Measurements from ENCODE around the gene CDHR4. TPM values are rescaled to one million over a fixed set of nuclear protein-coding genes. Genes with fewer than 3 reads are reported as not detected.
"Not testable (repeated sequence)": the region's sequence is repeated elsewhere in the genome, so short reads cannot be mapped to it uniquely, and the experiment has no call there.

CDHR4 gene
- total and polyA plus RNA-seq, 3 experiments from 2014 or later = not detected

DNA sequence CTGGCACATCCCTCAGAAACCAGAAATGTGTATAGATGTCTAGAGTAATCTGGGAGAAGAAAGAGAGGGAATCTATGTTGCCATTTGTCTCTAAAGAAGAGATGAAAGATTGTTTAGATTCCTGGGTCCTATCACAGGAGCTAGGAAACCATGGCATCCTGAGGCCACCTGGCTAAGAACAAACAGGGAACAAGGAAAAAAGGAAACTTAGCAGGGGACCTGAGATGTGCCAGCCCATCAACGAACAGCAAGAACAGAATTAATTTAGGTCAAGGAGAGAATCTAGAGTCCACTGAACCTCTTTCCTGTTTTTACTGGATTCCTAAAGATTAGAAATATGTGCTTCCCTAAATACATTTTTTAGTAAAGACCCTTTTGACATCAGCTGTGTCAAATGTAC lies 43.6 kb downstream of the CDHR4 start:
- peak overlapping the region in 1 of 8 donors; percentile 52 for H3K27ac Mint-ChIP-seq
- H3K36me3 Mint-ChIP-seq = peaks cover 0 to 31% (median 2%) of the 10 kb centered on the region in 3 donors
- peaks cover 34 to 67% (median 52%) of the 10 kb centered on the region in 3 donors for H3K4me1 Mint-ChIP-seq
- no peaks in the 10 kb centered on the region for H3K36me3 ChIP-seq (ENCODE audit: insufficient read depth, low read length)
- no peaks in the 10 kb centered on the region for H3K27me3 ChIP-seq (ENCODE audit: insufficient read depth, low read length, poor library complexity, severe bottlenecking)
- POLR2A ChIA-PET = no interaction called here
- H3K27ac ChIP-seq (ENCODE audit: low read depth, low read length) = no peak overlapping the region
- no peaks in the 10 kb centered on the region for H3K9me3 ChIP-seq (ENCODE audit: low read length)
- CTCF ChIA-PET = interaction anchor here (1.4 kb wide), 1 partner anchor 83 kb away, joined by 5 read pairs; no protein-coding TSS in a partner anchor
- H3K9me3 Mint-ChIP-seq = no peaks in the 10 kb centered on the region
- H3K27me3 Mint-ChIP-seq = no peaks in the 10 kb centered on the region
- no peak overlapping the region for H3K4me3 ChIP-seq (ENCODE audit: low read length)
- H3K4me1 ChIP-seq (ENCODE audit: insufficient read depth, low read length) = no peaks in the 10 kb centered on the region
- DNase-seq = no peak
- no peak overlapping the region for H3K4me3 Mint-ChIP-seq

- Histone ChIP-seq H3K4me1 (ENCODE audit: insufficient read depth, low read length) (no peaks in the 10 kb centered on the region), H3K4me3 (ENCODE audit: low read length) (no peak overlapping the region), H3K36me3 (ENCODE audit: insufficient read depth, low read length) (no peaks in the 10 kb centered on the region), H3K9me3 (ENCODE audit: low read length) (no peaks in the 10 kb centered on the region), H3K27ac (ENCODE audit: low read depth, low read length) (no peak overlapping the region), H3K27me3 (ENCODE audit: insufficient read depth, low read length, poor library complexity, severe bottlenecking) (no peaks in the 10 kb centered on the region)
- Mint-ChIP-seq H3K27me3 (no peaks in the 10 kb centered on the region), H3K36me3 (peaks cover 0 to 32% (median 3%) of the 10 kb centered on the region in 3 donors), H3K4me3 (no peak overlapping the region), H3K27ac (peak overlapping the region in 4 of 8 donors; percentile 57 to 75 (median 66)), H3K4me1 (peaks cover 34 to 69% (median 54%) of the 10 kb centered on the region in 3 donors), H3K9me3 (no peaks in the 10 kb centered on the region)
- CTCF ChIA-PET = interaction anchor here (1.0 kb wide), 1 partner anchor 48 kb away, joined by 3 read pairs; the partner anchor contains the start of gene INKA1
- POLR2A ChIA-PET = no interaction called here
- DNase-seq = no peak
Observed at GRCh38 chr3:49754536-49754935, 45.1 kb downstream of the CDHR4 start.

- Mint-ChIP-seq H3K27ac (no peak overlapping the region), H3K9me3 (no peaks in the 10 kb centered on the region), H3K4me1 (peaks cover 26 to 54% (median 51%) of the 10 kb centered on the region in 3 donors), H3K27me3 (no peaks in the 10 kb centered on the region), H3K36me3 (peaks cover 0 to 46% (median 8%) of the 10 kb centered on the region in 3 donors), H3K4me3 (no peak overlapping the region)
- Histone ChIP-seq H3K36me3 (ENCODE audit: insufficient read depth, low read length) (no peaks in the 10 kb centered on the region), H3K4me1 (ENCODE audit: insufficient read depth, low read length) (no peaks in the 10 kb centered on the region), H3K4me3 (ENCODE audit: low read length) (no peak overlapping the region), H3K9me3 (ENCODE audit: low read length) (no peaks in the 10 kb centered on the region), H3K27ac (ENCODE audit: low read depth, low read length) (no peak overlapping the region), H3K27me3 (ENCODE audit: insufficient read depth, low read length, poor library complexity, severe bottlenecking) (no peaks in the 10 kb centered on the region)
- CTCF ChIA-PET = no interaction called here
- no peak for DNase-seq
- POLR2A ChIA-PET = interaction anchor here (0.6 kb wide), 1 partner anchor 272 kb away, joined by 5 read pairs; no protein-coding TSS in a partner anchor
Observed at GRCh38 chr3:49751501-49751900, 48.2 kb downstream of the CDHR4 start.

DNA sequence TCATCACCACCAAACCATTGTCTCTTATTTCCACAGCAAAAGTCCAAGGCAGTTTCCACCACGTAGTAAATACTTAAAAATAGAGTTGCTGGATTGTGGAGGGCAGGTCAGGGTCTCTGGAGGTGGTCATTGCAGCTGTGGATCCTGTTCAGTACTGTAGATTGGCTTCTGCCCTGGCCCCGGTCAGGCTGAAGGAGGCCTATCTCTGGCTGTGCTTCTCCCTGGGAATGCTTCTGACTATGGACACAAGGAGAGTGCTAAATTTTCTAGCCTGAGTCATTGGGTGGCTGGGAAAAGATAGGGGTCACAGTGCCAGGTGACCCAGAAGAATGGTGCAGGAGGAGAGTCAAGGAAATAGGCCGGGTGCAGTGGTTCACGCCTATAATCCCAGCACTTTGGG lies 49.6 kb downstream of the CDHR4 start:
- H3K27me3 Mint-ChIP-seq = no peaks in the 10 kb centered on the region
- peaks cover 0 to 51% (median 9%) of the 10 kb centered on the region in 3 donors for H3K36me3 Mint-ChIP-seq
- Histone ChIP-seq H3K27me3 (ENCODE audit: insufficient read depth, low read length, poor library complexity, severe bottlenecking) (no peaks in the 10 kb centered on the region), H3K27ac (ENCODE audit: low read depth, low read length) (no peak overlapping the region), H3K36me3 (ENCODE audit: insufficient read depth, low read length) (no peaks in the 10 kb centered on the region), H3K4me3 (ENCODE audit: low read length) (no peak overlapping the region), H3K4me1 (ENCODE audit: insufficient read depth, low read length) (no peaks in the 10 kb centered on the region), H3K9me3 (ENCODE audit: low read length) (no peaks in the 10 kb centered on the region)
- H3K27ac Mint-ChIP-seq = peak overlapping the region in 2 of 8 donors; percentile 51 to 90
- H3K4me3 Mint-ChIP-seq = no peak overlapping the region
- DNase-seq = no peak
- no peaks in the 10 kb centered on the region for H3K9me3 Mint-ChIP-seq
- ChIA-PET POLR2A (no interaction called here), CTCF (no interaction called here)
- H3K4me1 Mint-ChIP-seq = peaks cover 16 to 46% (median 43%) of the 10 kb centered on the region in 3 donors

DNA sequence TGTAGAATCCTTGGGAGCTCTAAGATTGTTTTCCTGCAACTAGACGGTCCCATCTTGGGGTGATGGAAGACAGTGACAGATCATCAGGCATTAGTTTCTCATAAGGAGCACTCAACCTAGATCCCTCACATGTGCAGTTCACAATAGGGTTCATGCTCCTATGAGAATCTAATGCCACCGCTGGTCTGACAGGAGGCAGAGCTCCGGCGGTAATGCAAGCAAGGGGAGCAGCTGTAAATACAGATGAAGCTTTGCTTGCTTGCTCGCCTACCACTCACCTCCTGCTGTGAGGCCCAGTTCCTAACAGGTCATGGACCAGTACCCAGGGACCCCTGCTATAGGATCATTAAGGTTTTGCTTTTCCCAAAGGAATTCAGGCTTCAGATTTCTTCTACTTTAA lies 50.8 kb downstream of the CDHR4 start:
- DNase-seq; H3K9me3 Mint-ChIP-seq; H3K27ac Mint-ChIP-seq; H3K27ac ChIP-seq (ENCODE audit: low read depth, low read length); CTCF ChIA-PET; H3K4me3 Mint-ChIP-seq; H3K27me3 ChIP-seq (ENCODE audit: insufficient read depth, low read length, poor library complexity, severe bottlenecking); H3K36me3 ChIP-seq (ENCODE audit: insufficient read depth, low read length); H3K4me1 ChIP-seq (ENCODE audit: insufficient read depth, low read length); H3K4me3 ChIP-seq (ENCODE audit: low read length); H3K27me3 Mint-ChIP-seq; H3K9me3 ChIP-seq (ENCODE audit: low read length): not testable (repeated sequence)
- peaks cover 16 to 42% (median 42%) of the 10 kb centered on the region in 3 donors for H3K4me1 Mint-ChIP-seq
- POLR2A ChIA-PET = interaction anchor here (0.7 kb wide), 1 partner anchor 303 kb away, joined by 6 read pairs; no protein-coding TSS in a partner anchor
- H3K36me3 Mint-ChIP-seq = peaks cover 0 to 58% (median 15%) of the 10 kb centered on the region in 3 donors

DNA sequence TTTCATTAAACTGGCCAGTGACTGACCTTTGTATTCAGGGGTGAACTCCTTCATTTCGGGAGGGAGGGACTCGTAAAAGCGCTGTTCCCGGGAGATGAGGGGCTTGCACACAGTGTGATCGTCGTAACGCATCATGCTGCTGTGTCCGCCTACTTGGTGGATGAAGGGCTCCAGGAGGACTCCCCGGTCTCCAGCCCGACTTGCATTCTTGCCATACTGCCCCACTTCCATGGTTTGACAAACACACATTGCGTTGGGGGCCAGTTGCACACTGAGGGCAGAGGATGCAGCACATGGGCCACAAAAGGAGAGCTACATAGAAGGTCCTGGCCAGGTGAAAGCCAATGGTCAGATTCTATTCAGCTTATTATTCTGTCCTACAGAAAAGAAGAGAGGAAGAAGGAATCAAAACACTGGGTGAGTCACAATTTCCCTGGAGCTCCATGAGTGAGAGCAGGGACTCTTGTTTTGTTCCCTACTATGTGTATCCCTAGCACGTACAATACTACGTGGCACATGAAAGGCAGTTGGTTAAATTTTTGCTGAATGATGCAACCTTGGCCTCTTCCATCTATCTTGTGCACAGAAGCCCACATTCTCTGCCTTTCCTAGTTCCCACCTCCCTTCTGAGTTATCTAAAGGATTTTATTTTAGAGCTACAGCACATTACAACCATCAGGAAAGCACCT lies 51.7 kb downstream of the CDHR4 start:
- no peaks in the 10 kb centered on the region for H3K4me1 ChIP-seq (ENCODE audit: insufficient read depth, low read length)
- Mint-ChIP-seq H3K9me3 (no peaks in the 10 kb centered on the region), H3K4me1 (peaks cover 11 to 35% (median 33%) of the 10 kb centered on the region in 3 donors), H3K36me3 (peaks cover 0 to 59% (median 15%) of the 10 kb centered on the region in 3 donors), H3K27me3 (no peaks in the 10 kb centered on the region), H3K4me3 (no peak overlapping the region), H3K27ac (peak overlapping the region in 2 of 8 donors; percentile 37 to 52)
- no peaks in the 10 kb centered on the region for H3K9me3 ChIP-seq (ENCODE audit: low read length)
- POLR2A ChIA-PET = no interaction called here
- DNase-seq = no peak
- H3K36me3 ChIP-seq (ENCODE audit: insufficient read depth, low read length) = no peaks in the 10 kb centered on the region
- H3K27me3 ChIP-seq (ENCODE audit: insufficient read depth, low read length, poor library complexity, severe bottlenecking) = no peaks in the 10 kb centered on the region
- no peak overlapping the region for H3K4me3 ChIP-seq (ENCODE audit: low read length)
- CTCF ChIA-PET = no interaction called here
- H3K27ac ChIP-seq (ENCODE audit: low read depth, low read length) = no peak overlapping the region

DNA sequence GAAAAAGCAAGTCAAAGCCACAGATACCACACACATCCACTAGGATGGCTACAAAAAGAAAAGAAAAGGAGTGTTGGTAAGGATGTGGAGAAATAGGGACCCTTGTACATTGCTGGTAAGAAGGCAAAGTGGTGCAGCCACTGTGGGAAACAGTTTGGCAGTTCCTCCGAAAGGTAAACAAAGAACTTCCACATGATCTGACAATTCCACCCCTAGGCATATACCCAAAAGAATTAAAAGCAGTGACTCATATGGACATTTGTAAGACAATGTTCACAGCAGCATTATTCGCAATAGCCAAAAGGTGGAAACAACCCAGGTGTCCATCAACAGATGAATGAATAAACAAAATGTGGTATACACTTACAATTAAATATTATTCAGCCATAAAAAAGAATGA lies 53.7 kb downstream of the CDHR4 start:
- no peaks in the 10 kb centered on the region for H3K27me3 ChIP-seq (ENCODE audit: insufficient read depth, low read length, poor library complexity, severe bottlenecking)
- H3K4me1 ChIP-seq (ENCODE audit: insufficient read depth, low read length) = no peaks in the 10 kb centered on the region
- Mint-ChIP-seq H3K27me3 (no peaks in the 10 kb centered on the region), H3K27ac (peak overlapping the region in 1 of 8 donors; percentile 14), H3K4me1 (peaks cover 11 to 32% (median 30%) of the 10 kb centered on the region in 3 donors), H3K9me3 (no peaks in the 10 kb centered on the region), H3K36me3 (peaks cover 0 to 61% (median 15%) of the 10 kb centered on the region in 3 donors), H3K4me3 (no peak overlapping the region)
- no peak for DNase-seq
- H3K36me3 ChIP-seq (ENCODE audit: insufficient read depth, low read length) = no peaks in the 10 kb centered on the region
- H3K4me3 ChIP-seq (ENCODE audit: low read length) = no peak overlapping the region
- no peaks in the 10 kb centered on the region for H3K9me3 ChIP-seq (ENCODE audit: low read length)
- H3K27ac ChIP-seq (ENCODE audit: low read depth, low read length) = no peak overlapping the region
- CTCF ChIA-PET = no interaction called here
- POLR2A ChIA-PET = no interaction called here
